HG03457 (cell line): ENCODE measurements around the gene ARL8A.

Source experiments
- ATAC-seq: cut with Tn5 transposase; IDR thresholded peaks from one replicate; pipeline ENCODE4 v1.9.1; 2021; ENCODE audit warnings: moderate number of reproducible peaks; ENCODE audit not compliant: unreplicated experiment

Gene ARL8A

GRCh38 chr1:202085682-202086373 lies 58.7 kb downstream of the ARL8A start:
- no peak for ATAC-seq

GRCh38 chr1:202084791-202085681 lies 59.5 kb downstream of the ARL8A start:
- ATAC-seq: no peak
